Mucosa of gallbladder (tissue), 1 donor: ENCODE data around the gene LONP1. TPM values are rescaled to one million over a fixed set of nuclear protein-coding genes. Genes with fewer than 3 reads are reported as not detected.

Experiments used
- DNase-seq: peaks from one replicate; pipeline ENCODE4 v3.0.0-alpha.2; 2020; ENCODE audit warnings: low spot score
- total RNA-seq: library from RNA; stranded (reverse); gene quantifications from one replicate; pipeline ENCODE4 v1.2.1, GENCODE V29; 2021
- donor health status: DM: no; HTN: no; CAD: no.

The LONP1 gene
- total RNA-seq, 1 donor from 2014 or later = 80.2 TPM

- no peak for DNase-seq
Measured at GRCh38 chr19:5645409-5645808, 74.5 kb downstream of the LONP1 start.

- no peak for DNase-seq
Measured at GRCh38 chr19:5644037-5644436, 75.9 kb downstream of the LONP1 start.

- no peak for DNase-seq
Measured at GRCh38 chr19:5643060-5643459, 76.9 kb downstream of the LONP1 start.

GRCh38 chr19:5642204-5642603 is 77.7 kb downstream of the LONP1 start:
- no peak for DNase-seq

Other genes starting within 250 kb of the LONP1 start
- 0.20 TPM for gene TINCR, start 152.2 kb downstream of the LONP1 start, total RNA-seq
- 127 TPM for gene SAFB2, start 97.4 kb downstream of the LONP1 start, total RNA-seq
- 92.9 TPM for gene SAFB, start 97.1 kb downstream of the LONP1 start, total RNA-seq
- 62.6 TPM for gene MICOS13, start 39.6 kb downstream of the LONP1 start, total RNA-seq
- gene HSD11B1L, start 39.1 kb downstream of the LONP1 start, total RNA-seq = 15.7 TPM
- gene RPL36, start 29.9 kb downstream of the LONP1 start, total RNA-seq = 609 TPM
- gene CATSPERD, start 491 bp upstream of the LONP1 start, total RNA-seq = not detected
- 4.1 TPM for gene PRR22, start 64.6 kb upstream of the LONP1 start, total RNA-seq
- 37.2 TPM for gene DUS3L, start 71.0 kb upstream of the LONP1 start, total RNA-seq
- gene NRTN, start 84.9 kb upstream of the LONP1 start, total RNA-seq = 6.2 TPM
- gene FUT6, start 119.6 kb upstream of the LONP1 start, total RNA-seq = 81.2 TPM
- 127 TPM for gene FUT3, start 131.3 kb upstream of the LONP1 start, total RNA-seq
- not detected for gene FUT5, start 150.4 kb upstream of the LONP1 start, total RNA-seq
- 244 TPM for gene NDUFA11, start 183.6 kb upstream of the LONP1 start, total RNA-seq
- gene VMAC, start 184.7 kb upstream of the LONP1 start, total RNA-seq = 12.7 TPM
- 82.5 TPM for gene CAPS, start 194.1 kb upstream of the LONP1 start, total RNA-seq